NCI-H510A treated with DMSO at 0.1 percent for 48 hours (cell line): ENCODE results near the gene HLCS.
A peak's percentile ranks its signal among the peaks of the same experiment; 100 is the strongest.
"Not testable (repeated sequence)": the region's sequence is repeated elsewhere in the genome, so short reads cannot be mapped to it uniquely, and the experiment has no call there.

ENCODE experiments used
- DNase-seq: peaks from one replicate; lab custom pipeline; 2025; lab: John Stamatoyannopoulos, UW

HLCS gene

GRCh38 chr21:36966066-36966820 is at the start of gene HLCS:
Gene HLCS, minus strand, starts transcription at chr21:36966669. Its CDS starts 31 bp downstream, at chr21:36966638.
- DNase-seq: peak; percentile 81

DNA sequence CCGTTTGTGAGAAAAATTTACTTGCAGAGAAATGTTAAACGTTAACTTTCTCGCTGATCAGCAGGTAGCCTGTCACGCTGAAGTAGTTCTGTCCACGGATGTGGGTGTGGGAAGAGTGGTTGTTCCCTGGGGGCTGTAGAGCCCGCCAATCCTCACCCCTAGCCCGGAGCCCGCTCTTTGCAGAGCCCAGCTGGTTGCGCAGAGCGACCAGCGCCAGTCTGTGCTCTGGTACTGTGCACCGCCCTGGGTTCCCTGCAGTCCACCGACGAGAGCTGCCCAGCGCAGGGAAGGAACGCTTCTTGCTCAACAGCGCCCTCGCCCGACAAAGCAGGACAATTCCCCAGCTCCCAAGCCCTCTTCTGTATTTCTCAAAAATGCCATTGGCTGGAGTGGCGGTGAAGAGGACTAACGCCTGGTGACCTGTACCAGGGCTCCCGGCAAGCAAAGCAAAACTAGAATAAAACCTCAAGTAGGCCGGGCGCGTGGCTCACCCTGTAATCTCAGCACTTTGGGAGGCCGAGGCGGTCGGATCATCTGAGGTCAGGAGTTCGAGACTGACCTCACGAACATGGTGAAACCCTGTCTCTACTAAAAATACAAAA is 43.4 kb upstream of the HLCS start:
- peak; percentile 92 for DNase-seq

GRCh38 chr21:37008724-37009123 is 42.3 kb upstream of the HLCS start:
- DNase-seq: peak; percentile 94

DNA sequence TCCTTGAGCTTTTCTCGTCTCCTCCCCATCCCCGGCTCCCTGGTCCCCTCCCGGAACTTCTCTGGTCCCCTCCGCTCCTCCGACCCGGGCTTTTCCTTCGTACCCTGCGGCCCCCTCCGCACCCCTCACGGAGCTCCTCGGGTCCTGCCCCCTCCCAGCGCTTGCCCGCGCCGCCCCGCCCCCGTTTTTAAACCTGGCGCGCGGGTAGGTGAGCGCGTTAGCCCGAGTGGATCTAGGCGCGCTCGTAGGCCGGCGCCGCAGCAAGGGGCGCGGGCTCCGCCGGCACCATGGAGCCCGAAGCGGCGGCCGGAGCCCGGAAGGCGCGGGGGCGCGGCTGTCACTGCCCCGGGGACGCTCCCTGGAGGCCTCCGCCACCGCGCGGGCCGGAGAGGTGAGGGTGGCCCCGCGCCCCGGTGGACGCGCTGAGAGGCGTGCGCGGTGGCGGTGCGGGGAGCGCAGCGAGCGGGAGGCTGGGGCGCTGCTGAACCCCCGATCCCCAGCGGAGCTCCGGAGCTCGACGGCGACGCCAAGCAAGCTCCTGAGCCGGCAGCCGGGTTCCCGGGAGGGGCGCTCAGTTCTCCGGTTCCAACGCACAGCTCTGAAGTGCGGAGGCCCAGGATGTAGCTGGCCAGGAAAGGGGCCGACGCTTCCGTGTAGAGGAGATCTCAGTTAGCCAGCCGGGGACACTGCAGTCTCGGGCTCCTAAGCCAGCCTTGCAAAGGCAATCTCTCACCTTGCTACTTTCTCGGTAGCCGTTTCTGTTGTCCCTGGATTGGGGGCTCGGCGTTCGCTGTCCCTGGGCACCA is 40.2 kb upstream of the HLCS start, which contains the start of gene RIPPLY3:
RIPPLY3 (plus strand) TSS at position 217 of the 806 bp plus-strand sequence; CDS start at position 288, 71 bp downstream.
- peak; percentile 19 for DNase-seq

DNA sequence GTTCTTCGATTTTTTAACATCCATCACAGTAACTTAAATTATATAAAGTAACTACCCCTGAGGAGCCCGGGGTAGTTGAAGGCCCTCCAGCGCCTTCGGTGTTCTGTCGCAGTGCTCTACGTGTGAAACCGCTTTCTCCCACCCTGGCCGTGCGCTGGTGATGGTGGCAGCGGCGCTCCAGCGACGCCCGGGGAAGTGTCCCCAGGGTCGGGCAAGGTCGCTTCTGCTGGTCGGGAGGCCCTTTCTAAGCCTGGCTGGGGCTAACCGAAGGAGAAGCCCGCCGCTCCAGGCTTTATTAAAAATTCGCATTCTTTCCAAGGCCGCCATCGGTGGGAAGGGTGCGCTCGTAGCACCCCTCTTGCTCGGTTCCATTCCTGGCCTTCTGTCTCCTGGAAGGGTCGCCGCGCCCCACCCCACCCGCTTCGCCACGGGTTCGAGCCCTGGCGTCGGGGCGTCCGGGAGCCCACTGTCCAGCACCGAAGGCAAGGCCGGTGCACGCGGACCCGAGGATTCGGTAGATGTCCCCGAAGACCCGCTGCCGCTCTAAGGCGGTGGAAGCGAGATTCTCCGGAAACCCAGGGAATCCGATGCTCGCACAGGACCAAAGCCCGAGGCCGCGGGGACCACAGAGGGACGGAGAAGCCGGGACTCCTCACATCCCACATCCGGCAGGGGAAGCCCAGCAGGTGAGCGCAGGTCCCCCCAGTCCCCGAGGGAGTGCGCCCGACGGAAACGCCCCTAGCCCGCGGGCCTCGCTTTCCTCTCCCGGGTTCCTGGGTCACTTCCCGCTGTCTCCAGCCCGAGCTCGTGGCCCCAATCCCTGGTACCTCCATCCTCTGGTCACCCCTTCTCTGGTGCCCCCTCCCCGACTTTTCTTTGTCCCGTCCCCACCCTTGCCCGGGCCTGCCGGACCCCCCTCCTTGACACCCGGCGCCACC is 39.3 kb upstream of the HLCS start:
- DNase-seq: no peak

- not testable (repeated sequence) for DNase-seq
These were observed 37.4 kb upstream of the HLCS start for GRCh38 chr21:37003917-37004316.

DNA sequence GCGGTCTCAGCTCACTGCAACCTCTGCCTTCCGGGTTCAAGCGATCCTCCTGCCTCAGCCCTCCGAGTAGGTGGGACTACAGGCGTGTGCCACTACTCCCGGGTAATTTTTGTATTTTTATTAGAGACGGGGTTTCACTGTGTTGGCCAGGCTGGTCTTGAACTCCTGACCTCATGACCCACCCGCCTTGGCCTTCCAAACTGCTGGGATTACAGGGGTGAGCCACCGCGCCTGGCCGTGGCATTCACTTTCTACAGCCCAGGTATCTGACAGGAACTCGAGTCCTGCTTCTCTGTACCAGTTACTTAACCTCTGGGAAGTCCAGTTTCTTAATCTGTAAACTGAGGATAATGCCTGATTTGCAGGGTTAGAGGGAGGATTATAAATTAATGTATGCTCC is 36.4 kb upstream of the HLCS start:
- DNase-seq: not testable (repeated sequence)

GRCh38 chr21:37001441-37001840 is 35.0 kb upstream of the HLCS start:
- DNase-seq: no peak

GRCh38 chr21:37000381-37000780 is 33.9 kb upstream of the HLCS start:
- no peak for DNase-seq

DNA sequence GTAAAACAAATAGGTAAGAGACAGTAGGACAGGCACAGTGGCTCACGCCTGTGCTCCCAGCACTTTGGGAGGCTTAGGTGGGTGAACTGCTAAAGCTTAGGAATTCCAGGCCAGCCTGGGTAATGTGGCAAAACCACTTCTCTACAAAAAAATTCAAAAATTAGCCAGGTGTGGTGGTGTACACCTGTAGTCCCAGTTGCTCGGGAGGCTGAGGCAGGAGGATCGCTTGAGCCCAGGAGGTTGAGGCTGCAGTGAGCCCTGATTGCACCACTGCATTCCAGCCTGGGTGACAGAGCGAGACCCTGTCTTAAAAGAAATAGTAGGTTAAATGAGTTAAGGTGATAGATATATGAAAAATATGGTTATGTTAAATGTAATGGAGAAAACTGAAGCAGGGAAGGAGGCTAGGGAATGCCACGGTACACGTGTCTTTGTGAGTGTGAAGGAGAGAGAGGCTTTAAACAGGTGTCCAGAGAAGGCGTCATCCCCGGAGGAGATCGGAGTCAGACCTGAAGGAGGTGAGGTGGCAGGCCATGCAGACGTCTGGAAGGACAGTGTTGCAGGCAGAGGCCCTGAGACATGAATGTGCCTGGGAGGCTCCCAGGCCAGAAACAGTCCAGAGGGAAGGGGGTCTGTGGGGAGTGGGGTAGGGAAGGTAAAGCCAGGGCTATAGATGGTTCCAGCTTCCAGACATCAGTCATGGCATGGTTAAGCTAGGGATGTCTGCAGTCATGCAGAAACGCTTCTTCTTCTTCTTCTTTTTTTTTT is 32.8 kb upstream of the HLCS start:
- DNase-seq: no peak

DNA sequence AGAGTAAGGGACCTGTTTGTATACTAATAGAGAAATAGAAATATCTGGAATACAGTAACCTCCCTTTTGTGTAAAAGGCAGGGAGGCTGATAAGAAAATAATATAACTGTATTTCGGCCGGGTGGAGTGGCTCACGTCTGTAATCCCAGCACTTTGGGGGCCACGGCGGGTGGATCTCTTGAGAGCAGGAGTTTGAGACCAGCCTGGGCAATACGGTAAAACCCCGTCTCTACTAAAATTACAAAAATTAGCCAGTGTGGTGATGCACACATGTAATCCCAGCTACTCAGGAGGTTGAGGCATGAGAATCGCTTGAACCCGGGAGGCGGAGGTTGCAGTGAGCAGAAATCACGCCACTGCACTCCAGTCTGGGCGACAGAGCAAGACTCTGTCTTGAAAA is 28.8 kb upstream of the HLCS start:
- DNase-seq: not testable (repeated sequence)

DNA sequence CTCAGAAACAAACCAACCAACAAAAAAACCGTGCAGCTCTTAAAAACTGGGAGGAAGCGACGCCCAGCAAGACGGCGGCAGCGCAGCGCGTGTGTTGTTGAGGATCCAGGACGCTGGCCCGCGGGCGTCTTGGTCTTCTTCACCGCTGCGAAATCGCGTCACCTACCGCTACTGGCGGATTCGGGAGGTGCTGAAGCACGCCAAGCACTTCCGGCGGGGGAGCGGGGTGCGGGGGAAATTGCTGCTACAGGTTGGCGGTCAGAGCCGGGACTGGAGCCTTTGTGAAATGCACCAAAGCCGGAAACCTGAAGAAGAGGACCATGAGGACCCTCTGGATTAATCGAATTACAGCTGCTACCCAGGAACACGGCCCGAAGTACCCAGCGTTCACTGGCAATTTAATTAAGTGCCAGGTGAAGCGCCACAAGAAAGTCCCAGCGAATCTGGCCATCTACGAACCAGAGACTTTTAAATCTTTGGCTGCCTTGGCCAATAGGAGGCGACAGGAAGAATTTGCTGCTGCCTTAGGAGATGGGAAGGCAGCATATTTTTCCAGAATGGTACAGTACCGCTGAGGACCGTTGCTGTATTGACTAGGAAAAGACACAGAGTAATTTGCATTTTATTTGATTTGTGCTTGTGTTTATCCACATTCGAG is 28.2 kb upstream of the HLCS start:
- no peak for DNase-seq

GRCh38 chr21:36992671-36993070 is 26.2 kb upstream of the HLCS start:
- no peak for DNase-seq

DNA sequence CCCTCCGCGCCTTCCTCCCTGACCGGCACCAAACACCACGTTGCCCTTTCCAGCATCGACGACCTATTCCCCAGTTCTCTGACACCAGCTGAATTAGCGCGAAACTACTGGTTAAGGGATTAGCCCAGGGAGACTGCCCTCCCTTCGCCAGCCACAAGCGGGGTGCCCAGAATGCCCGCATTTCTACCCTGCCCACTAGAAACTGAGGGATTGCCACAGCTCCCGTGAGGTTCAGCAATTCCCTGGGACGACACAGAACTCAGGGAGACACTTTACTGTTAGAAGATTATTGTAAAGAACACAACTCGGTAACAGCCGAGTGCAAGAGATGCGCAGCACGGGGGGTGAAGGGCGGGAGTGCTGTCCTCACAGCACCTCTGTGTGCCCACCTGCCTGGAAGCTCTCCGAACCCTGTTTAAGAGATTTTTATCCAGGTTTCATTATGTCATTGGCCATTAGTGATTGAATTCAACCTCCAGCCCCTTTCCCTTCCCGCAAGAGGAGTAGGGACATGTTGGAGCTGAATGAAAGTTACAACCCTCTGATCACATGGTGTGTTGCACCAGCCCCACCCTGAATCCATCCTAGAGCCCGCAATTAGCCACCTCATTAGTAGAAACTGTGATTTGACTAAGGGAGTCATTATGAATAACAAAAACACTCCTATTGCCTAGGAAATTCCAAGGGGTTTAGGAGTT is 24.2 kb upstream of the HLCS start:
- no peak for DNase-seq

- DNase-seq: peak; percentile 90
These were observed 23.4 kb upstream of the HLCS start for GRCh38 chr21:36989699-36990507.

GRCh38 chr21:36989199-36989698 is 22.8 kb upstream of the HLCS start:
- not testable (repeated sequence) for DNase-seq

GRCh38 chr21:36988536-36988935 is 22.1 kb upstream of the HLCS start:
- no peak for DNase-seq

- DNase-seq: no peak
These were observed 21.4 kb upstream of the HLCS start for GRCh38 chr21:36987845-36988244.
